MM.1S (cell line): ENCODE measurements around the gene NKG7.

ENCODE experiments used
- EZH2 ChIP-seq: fragments of 300-600 bp; sonication (generic); optimal IDR thresholded peaks from 2 replicates; pipeline ENCODE3; 2017; ENCODE audit warnings: low read depth, mild to moderate bottlenecking, antibody characterized with exemption, low read length, mixed read lengths
- EZH2phosphoT487 ChIP-seq: fragments of 300-600 bp; sonication (generic); IDR thresholded peaks from 2 replicates; pipeline ENCODE4 v1.6.1; 2018; ENCODE audit warnings: antibody characterized with exemption, low read length
- TF ChIP-seq, protein P1 (sequence below): fragments of 300-600 bp; sonication (generic); IDR thresholded peaks from 2 replicates; pipeline ENCODE4 v1.5.1; 2016; ENCODE audit warnings: antibody characterized with exemption, low read length, mixed read lengths

DNA sequence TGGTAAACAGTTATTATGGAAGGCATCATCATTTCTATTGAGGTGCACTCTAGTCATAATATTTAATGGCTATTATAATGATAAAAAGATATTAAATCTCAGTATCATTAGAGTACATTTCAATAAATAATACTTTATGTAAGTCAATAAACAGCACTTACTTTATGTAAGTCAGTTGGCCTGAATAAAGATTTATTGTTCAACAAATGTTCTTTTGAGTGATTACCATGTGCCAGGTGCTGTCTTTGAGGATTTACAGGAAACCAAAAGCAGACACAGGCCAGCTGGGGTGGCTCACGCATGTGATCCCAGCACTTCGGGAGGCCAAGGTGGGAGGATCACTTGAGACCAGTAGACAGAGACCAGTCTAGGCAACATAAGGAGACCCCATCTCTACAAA, 5.0 kb upstream of the NKG7 start:
- TF ChIP-seq, protein P1, sequence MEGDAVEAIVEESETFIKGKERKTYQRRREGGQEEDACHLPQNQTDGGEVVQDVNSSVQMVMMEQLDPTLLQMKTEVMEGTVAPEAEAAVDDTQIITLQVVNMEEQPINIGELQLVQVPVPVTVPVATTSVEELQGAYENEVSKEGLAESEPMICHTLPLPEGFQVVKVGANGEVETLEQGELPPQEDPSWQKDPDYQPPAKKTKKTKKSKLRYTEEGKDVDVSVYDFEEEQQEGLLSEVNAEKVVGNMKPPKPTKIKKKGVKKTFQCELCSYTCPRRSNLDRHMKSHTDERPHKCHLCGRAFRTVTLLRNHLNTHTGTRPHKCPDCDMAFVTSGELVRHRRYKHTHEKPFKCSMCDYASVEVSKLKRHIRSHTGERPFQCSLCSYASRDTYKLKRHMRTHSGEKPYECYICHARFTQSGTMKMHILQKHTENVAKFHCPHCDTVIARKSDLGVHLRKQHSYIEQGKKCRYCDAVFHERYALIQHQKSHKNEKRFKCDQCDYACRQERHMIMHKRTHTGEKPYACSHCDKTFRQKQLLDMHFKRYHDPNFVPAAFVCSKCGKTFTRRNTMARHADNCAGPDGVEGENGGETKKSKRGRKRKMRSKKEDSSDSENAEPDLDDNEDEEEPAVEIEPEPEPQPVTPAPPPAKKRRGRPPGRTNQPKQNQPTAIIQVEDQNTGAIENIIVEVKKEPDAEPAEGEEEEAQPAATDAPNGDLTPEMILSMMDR, result no peak
- no peak for TF ChIP-seq EZH2phosphoT487
- no peak for TF ChIP-seq EZH2
